Activated CD4-positive, alpha-beta T cell treated with anti-CD3 and anti-CD28 coated beads for 4 hours (primary cell): ENCODE measurements around the gene KCNN3.
A peak's percentile ranks its signal among the peaks of the same experiment; 100 is the strongest.

Experiments
- DNase-seq, 2 donors: peaks; one replicate each; pipeline ENCODE4 v3.0.0-alpha.2; 2020

KCNN3 gene

DNA sequence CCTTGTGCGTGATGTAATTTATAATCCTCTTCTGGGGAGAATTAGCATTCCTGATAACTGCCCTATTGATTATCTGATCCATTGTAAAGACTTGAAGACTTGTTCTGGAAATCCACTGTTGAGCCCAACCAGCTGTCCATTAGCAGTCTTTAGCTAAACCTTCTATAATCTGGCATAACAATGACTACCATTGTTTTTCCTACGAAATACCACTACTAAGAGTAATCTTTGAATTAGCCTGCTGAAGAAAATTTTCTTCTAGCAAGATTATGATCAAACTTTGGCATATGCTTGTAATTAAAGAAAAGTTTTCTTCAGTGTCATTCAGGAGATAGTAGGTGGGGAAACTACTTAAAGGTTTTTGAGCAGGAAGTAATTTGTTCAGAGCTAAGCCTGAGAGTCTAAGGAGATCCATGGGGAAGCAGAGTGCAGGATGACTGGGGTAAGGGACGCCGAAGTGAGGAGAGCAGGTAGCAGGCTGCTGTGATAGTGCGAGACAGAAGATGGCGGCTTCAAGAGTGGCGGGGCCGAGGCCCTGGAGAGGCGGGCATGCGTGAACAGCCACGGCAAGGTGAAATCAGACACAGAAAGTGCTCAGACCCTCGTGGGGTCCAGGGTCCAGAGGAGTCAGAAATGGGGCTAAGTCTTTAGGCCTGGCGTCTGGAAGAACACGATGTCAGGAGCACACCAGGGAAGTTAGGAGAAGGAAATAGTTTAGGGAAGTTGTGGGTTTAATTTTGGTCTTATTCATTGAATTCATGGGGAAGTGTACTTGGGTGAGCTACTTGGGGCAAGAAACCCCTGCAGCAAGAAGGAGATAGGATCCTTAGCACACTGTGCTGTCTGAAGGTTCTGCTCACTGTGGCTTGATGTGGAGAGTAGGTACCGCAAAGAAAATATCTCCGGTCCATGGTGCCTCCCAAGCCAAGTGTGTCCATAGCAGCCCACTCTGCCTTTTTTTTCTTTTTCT, 149.5 kb downstream of the KCNN3 start:
- no peak for DNase-seq

DNA sequence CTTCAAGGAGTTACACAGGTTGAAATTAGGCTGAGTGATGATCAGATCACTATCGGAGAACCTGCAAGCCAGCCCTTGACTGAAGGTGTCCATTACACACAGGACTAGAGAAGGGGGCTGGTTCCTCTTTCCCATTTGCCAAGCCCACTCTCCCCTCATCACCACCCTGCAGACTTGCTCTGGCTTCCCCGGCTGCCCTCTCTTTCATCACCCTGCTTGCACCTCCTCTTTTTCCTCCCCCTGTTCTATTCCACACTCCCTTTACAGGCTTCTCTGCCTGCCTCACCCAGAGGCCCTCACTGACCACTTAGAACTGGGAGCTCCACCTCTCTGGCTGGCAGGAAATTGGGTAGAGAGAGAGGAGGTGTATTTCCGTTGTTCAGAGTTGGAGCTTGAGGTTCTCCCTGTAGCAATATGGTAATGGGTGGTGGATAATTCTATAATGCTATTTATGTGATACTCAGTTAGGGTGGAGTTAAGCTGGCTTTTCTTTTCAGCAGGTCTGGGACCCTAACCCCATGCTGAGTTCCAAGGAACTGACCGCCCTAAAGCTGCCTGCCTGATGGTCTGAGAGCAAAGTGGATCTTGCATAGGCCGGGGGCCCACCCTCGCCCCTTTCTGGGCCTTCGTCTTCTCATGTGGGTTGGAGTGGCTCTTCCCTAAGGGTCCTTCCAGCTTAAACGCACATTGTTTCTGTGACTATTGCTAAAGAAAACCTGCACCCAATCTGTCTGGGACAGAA, 150.3 kb downstream of the KCNN3 start:
- no peak for DNase-seq

DNA sequence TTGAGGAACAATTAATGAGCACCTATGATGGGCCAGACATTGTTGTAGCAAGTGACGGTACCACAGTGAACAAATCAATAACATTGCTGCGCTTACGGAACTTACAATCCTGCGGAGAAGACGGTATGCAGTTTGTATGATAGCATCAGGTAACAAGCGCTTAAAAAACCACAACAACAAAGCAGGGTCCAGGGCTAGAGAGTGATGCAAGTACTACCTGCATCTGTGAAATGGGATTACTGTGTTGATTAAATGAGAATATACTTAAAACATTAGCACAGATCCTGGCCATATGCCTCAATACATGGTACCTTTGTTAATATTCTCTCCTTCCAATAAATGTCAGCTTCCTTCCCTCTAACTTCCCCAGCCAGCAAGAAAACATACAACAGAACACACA, 151.5 kb downstream of the KCNN3 start:
- DNase-seq: no peak

GRCh38 chr1:154717528-154717924, 152.6 kb downstream of the KCNN3 start:
- DNase-seq: no peak

DNA sequence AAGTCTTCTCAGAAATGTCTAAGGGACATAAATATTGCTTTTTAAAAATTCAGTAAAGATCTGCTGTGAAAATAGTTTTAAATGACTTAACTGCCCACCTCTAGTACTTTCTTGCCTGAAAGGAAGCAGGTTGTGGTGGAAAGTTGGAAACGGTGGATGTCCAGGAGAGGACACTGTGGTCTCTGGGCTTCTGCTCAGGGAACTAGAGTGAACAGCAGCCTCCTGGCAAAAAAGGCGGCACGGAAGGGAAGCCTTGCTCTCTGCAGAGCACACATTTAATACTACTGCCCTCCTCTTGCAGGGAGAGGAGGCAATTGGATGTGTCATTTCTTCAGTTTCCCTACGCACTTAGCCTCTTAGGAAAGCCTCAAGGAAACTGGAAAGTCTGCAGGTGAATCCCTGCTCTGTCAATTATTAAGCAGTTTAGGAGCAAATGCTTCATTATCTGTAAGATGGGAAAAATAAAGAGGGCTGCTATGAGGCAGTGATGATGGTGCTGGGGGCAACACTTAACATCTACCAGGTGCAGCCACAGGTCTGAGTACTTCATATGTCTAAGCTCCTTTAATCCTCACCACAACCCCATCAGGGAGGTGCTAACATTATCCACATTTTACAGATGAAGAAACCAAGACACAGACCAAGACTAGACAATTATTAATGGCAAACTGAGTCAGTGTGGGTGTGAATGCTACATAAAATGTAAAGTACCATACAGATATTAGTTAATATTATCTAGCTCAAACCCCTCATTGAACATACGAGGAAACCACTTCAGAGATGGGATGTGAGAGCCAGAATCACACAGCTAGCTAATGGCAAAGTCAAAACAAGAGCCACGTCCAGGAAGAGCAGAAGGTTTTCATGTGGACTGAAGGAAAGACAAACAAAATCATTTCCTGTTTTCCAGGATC, 153.2 kb downstream of the KCNN3 start:
- no peak for DNase-seq

DNA sequence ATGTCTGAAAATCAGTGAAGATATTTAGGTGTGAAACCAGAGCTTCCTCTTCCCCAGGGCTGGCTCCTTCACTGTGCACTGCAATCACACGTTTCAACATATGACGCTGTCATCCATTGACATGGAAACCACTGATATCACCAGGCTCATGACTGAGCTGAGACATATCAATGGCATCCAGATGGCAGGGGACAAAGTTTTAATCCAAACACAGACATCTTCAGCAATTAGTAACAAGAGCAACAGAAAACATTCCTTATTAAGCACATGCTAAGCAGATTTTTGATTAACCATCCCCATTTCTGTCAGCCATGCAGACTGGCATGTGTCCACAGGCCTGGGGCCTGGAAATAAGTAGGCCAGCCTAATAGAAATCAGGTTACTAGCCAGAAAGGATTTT, 154.1 kb downstream of the KCNN3 start:
- no peak for DNase-seq

DNA sequence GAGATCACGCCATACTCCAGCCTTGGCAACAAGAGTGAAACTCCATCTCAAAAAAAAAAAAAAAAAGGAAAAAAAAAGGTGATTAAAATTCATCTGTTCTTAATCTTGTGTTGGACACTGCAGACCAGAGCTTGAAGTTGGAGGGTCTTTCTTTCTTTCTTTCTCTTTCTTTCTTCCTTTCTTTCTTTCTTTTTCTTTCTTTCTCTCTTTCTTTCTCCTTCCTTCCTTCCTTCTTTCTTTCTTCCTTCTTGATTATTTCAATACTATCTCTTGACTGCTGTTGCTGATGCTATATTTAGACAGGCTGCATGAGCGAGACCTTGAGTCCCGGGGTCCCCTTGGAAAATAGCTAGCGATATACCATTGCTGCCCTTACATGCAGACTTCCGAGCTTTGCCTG, 154.7 kb downstream of the KCNN3 start:
- DNase-seq: no peak

- no peak for DNase-seq
Observed at GRCh38 chr1:154714638-154715037, 155.4 kb downstream of the KCNN3 start.

DNA sequence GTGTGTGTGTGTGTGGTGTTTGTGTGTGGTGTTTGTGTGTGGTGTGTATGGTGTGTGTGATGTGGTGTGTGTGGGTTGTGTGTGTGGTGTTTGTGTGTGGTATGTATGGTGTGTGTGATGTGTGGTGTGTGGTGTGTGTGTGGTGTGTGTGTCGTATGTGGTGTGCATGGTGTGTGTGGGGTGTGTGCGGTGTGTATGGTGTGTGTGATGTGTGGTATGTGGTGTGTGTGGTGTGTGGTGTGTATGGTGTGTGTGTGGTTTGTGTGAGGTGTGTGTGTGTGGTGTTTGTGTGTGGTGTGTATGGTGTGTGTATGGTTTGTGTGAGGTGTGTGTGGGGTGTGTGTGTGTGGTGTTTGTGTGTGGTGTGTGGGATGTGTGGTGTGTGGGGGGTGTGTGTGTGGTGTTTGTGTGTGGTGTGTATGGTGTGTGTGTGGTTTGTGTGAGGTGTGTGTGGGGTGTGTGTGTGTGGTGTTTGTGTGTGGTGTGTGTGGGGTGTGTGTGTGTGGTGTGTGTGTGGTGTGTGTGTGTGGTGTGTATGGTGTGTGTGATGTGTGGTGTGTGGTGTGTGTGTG, 155.9 kb downstream of the KCNN3 start:
- no peak for DNase-seq

DNA sequence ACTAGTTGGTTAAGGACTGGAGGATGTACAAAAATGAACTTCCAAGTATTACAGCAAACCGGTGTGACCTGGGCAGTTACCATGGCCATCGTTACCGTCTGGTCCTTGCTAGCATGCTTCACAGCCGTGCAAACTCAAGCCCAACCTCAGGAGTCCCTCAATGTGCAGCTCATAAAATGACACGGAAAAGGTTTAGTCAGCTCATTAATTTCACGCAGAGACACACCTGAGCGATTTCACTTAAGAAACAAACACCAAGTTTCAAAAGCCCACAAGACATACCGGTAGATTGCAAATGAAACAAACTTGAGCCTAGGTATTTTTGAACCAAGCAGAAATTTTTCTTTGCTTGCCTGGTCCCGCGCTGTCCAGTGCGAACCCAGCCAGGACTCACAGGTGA, 157.1 kb downstream of the KCNN3 start:
- no peak for DNase-seq

GRCh38 chr1:154712166-154712810, 157.8 kb downstream of the KCNN3 start:
- DNase-seq: no peak

DNA sequence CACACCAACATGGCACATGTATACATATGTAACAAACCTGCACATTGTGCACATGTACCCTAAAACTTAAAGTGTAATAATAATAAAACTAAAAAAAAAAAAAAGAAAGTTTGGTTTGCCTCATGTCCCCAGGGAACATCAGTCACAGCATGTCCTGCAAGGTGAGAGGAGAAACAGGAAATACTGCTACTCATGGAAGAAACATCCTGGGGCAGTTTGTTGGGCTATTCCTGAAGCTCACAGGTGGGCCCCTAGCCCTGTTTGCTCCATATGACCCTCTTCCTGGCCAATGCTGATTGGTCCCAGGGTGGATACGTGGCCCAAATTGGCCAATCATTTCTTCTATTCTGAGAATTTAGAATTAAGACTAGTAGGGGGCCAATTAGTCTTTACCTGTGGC, 158.7 kb downstream of the KCNN3 start:
- DNase-seq: no peak

DNA sequence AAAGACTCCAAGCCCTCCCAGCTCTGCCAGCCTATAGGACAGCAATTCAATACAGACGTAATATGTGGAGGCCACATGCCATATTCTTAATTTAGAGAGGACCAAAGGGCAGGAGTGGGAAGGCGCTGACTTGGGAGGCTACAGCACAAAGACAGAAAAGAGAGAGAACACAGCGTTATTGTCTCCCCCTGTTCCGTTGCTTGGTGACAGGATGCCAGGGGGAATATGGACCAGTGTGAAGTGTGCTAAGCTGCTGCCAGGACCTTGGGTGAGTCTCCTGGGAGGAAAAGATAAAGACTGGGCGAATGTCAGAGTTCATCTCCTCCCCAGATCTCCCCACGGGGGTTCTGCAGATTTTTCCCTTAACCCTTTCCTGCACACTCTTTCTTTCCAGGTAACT, 160.0 kb downstream of the KCNN3 start:
- DNase-seq: no peak

DNA sequence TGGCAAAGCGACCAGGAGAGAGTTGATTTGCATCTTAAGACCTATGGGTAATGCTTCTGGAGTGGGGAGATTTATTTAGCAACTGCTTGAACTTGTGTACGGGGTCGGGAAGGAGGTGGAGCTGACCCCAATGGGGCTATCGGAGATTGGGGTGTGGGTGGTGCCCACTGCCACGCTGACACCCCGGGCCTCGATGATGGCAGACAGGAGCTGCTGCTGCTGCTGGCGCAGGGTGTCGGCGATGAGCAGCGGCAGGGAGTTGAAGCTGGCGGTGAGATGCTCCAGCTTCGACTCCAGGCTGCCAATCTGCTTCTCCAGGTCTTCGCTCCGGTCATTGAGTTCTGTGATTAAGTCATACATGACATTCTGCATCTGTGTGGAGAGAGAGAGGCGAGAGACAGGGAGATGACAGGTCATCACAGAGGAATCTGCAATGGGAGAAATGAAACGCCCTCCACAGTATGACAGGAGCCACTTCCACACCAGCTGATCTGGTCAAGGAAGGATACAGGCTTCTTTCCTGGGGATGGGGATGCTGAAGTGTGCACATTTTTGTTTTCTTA, 162.1 kb downstream of the KCNN3 start:
- DNase-seq: no peak

- no peak for DNase-seq
Observed at GRCh38 chr1:154706851-154707250, 163.2 kb downstream of the KCNN3 start.

DNA sequence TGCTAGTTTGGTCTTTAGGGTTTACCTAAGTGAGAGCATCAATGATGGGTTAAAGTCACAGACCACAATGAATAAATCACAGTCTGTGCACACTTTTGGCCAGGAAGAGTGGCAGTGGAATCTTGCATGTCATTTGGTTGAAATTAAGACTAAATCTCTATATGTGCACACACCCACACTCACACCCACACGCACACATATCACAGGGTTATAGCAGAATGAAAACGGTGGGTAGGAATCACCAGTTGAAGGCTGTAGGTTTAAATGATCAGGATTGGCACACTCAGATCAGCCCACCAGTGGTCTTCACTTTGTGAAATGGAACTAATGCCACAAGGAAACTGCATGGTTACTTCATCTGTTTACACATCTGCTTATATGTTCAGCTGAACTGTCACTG, 164.5 kb downstream of the KCNN3 start:
- DNase-seq: peak in 1 of 2 donors; percentile 19

- DNase-seq: no peak
Observed at GRCh38 chr1:154703170-154703569, 166.9 kb downstream of the KCNN3 start.

GRCh38 chr1:154698320-154699096, 171.6 kb downstream of the KCNN3 start:
- DNase-seq: no peak

DNA sequence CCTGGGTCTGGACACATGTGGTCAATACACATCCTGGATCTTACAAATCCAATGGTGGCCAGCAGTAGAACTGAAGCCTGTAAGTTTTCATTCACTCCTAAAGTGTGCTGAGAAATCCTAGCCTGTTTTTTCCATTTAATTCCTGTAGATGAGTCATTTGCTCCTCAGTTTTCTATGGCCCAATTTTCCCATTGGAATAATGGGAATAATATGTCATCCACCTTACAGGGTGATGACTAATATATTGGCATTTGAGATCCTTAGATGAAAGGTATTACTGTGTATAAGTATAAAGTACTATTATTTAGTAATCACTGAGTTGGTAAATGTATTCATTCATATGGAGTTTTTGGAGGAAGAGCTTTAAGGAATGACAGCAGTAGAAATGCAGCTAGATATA, 172.4 kb downstream of the KCNN3 start:
- no peak for DNase-seq

- no peak for DNase-seq
Observed at GRCh38 chr1:154696456-154696855, 173.6 kb downstream of the KCNN3 start.

GRCh38 chr1:154695985-154696384, 174.1 kb downstream of the KCNN3 start:
- no peak for DNase-seq
